Epithelial cell of esophagus (primary cell): ENCODE measurements around the gene EHMT2.
A peak's percentile ranks its signal among the peaks of the same experiment; 100 is the strongest.

Experiments
- DNase-seq: peaks from one replicate; pipeline ENCODE4 v3.0.0; 2010; ENCODE audit warnings: low read depth
- H3K4me3 ChIP-seq: 2 replicates; pipeline ENCODE4 v1.5.1; 2011; ENCODE audit warnings: mild to moderate bottlenecking, low read length, control low read depth
- TF ChIP-seq, protein P1 (sequence below): IDR thresholded peaks from 2 replicates; pipeline ENCODE4 v1.5.1; 2011; ENCODE audit warnings: low read depth, mild to moderate bottlenecking, low read length, control low read depth, inconsistent platforms; ENCODE audit not compliant: insufficient read depth; ENCODE audit errors: missing control alignments

The EHMT2 gene

DNA sequence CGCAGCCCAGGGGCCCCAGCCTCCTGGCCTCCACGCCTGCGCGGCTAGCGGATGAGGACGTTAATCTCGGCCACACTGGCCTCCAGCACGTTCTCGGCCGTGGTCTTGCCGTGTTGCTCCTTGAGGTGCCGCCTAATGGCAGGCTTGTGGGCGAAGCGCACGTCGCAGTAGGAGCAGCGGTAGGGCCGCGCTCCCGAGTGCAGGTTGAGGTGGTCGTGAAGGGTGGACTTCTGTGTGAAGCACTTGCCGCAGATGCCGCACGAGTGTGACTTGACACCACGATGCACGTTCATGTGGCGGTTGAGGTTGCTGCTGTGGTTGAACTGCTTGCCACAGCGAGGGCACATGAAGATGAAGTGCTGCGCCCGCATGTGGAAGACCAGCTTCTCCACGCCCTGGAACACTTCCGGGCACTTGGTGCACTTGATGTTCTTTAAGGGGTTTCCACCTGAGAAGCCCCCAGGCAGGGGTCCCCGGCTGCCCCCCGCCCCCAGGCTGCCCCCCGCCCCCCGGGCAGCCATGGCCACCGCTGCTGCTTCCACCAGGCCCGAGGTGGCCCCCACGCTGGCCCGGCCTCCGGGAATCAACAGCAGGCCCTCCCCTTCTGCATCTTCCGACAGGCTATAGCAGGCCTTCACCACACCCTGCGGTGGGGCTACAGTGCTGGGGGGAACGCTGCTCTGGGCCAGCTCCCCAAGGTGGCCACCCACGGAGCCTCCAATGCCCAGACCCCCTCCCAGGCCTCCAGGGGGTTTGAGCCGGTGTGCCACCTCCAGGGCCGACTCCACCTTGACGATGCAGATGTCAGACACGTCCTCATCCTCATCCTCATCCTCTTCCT lies 2.6 kb upstream of the EHMT2 start:
- DNase-seq: no peak
- H3K4me3 ChIP-seq: no peak overlapping the region
- TF ChIP-seq, protein P1, sequence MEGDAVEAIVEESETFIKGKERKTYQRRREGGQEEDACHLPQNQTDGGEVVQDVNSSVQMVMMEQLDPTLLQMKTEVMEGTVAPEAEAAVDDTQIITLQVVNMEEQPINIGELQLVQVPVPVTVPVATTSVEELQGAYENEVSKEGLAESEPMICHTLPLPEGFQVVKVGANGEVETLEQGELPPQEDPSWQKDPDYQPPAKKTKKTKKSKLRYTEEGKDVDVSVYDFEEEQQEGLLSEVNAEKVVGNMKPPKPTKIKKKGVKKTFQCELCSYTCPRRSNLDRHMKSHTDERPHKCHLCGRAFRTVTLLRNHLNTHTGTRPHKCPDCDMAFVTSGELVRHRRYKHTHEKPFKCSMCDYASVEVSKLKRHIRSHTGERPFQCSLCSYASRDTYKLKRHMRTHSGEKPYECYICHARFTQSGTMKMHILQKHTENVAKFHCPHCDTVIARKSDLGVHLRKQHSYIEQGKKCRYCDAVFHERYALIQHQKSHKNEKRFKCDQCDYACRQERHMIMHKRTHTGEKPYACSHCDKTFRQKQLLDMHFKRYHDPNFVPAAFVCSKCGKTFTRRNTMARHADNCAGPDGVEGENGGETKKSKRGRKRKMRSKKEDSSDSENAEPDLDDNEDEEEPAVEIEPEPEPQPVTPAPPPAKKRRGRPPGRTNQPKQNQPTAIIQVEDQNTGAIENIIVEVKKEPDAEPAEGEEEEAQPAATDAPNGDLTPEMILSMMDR: no peak

DNA sequence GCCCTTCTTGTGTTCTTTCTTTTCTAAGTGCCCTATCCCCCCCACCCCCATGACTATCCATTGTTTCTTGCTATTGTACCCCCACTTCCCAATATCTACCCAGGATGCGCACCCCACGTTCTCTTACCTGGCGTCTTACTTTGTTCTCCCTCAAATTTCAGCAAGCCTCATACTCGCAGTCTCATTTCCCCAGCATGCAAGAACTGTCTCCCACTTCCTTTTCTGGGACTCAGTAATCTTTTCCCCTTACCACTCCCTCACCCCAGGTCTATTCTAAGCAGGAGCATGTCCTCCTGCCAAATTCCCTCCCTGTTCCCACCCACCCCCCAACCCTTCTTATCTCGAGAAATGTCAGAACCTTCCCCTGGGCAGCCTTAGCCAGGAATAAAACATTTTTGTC lies 1.7 kb upstream of the EHMT2 start:
- TF ChIP-seq, protein P1: no peak
- no peak overlapping the region for H3K4me3 ChIP-seq
- DNase-seq: no peak

DNA sequence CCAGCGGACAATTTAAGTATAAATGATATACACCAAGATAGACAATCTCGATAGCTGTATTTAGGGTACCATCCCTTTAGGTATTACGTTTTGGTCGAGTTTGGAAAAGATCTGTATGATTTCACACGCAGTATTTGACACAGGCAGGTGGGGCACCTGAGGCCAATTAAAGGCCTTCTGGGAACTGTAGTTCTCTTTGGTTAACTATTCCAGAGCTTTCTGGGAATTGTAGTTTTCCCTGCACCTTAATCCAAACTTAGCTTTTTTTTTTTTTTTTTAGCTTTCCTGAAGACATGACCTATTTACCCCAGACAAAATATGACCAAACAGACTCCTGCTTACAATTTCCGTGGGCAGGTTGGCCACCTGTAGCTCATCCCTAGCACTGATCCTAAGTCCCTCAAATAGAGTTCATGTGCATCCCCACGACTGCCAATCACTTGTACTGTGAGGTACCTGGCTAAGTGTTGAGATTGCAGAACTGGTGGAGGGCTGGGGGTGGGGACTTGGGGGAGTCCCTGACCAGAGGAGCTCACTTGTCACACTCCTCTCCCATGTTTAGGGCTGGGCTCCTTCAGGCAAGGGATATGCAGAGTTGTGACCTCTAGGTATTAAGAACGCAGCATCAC lies 999 bp upstream of the EHMT2 start:
- TF ChIP-seq, protein P1: peak; percentile 18
- DNase-seq: peak; percentile 79
- H3K4me3 ChIP-seq: peak overlapping the region; percentile 90

DNA sequence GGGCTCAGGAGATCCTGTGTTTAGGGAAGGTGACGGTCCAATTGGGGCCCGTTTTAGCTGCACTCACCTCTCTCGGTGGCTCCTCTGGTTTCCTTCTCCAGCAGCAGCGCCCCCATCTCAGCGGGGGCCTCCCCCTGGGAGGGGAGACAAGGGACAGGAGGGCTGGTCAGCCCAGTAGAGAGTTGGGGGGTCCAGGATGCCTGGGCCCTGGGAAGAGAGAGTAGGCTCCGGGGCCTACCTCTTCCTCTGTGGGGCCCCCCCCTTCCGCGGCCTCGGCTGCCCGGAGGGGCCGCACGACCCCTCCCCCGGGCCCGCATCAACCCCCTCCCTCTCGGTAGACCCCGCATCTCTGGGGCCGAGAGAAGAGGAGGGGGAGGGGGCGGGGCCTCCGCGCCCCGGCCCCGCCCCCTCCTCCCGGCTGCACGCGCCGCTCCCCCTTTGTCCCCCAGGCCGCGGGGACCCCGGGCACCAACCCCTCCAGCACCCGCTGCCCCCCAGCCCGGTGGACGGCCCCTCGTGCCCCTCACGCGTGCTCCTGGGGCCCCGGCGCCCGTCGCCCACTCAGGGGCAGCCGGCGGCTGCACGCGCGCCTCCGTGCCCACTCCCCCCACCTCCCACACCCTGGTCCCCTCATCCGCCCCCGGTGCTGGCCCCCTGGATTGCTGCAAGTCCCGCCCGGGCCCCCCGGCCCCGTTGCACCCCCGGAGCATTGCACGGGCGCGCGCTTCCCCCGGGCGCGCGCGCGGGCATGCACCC lies 464 bp downstream of the EHMT2 start:
- TF ChIP-seq, protein P1: no peak
- no peak for DNase-seq
- H3K4me3 ChIP-seq: peak overlapping the region; percentile 90

DNA sequence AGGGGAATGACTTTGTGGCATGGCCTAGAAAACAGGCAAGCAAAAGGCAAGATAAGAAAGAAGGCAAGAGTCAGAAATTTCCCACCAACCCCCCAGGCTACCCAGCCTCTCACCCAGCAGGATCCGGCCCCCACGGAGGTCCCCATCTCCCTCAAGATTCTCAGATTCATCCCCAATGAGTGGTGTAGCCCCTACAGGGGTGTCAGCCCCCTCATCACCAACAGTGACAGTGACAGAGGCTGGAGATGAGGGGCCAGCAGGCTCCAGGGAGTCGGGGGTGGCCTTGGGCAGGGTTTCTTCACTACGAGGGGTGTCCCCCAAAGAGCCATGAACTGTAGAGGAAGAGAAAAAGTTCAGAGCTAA lies 1.0 kb downstream of the EHMT2 start:
- DNase-seq: no peak
- peak overlapping the region; percentile 90 for H3K4me3 ChIP-seq
- TF ChIP-seq, protein P1: no peak

DNA sequence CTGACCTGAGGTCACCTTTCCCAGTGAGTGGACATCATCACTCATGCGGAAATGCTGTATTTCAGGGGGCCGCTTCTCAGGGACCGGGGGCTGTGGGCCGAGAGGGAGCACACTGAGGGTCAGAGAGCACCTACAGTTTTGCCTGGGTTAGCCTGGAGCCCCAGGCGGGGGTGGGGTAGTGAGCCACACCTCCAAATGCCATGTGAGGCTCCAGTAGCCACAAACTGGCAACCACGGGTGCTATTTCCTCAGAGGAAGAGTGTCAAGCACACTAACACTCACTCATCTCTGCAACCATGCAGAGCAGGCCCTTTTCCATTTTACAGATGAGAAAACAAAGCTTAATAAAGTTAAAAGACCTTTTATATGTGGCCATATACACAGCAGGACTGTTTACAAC lies 4.7 kb downstream of the EHMT2 start:
- TF ChIP-seq, protein P1: no peak
- DNase-seq: no peak
- no peak overlapping the region for H3K4me3 ChIP-seq
